Adipose tissue (tissue), 3 donors: ENCODE data around the gene RPP21. TPM values are rescaled to one million over a fixed set of nuclear protein-coding genes. Genes with fewer than 3 reads are reported as not detected.
"Not testable (repeated sequence)": the region's sequence is repeated elsewhere in the genome, so short reads cannot be mapped to it uniquely, and the experiment has no call there.

ENCODE experiments used
- H3K27ac ChIP-seq: one replicate; pipeline ENCODE4 v1.5.1; 2013; ENCODE audit warnings: low read depth, low read length
- WGBS, 3 donors: extraction: QIAGEN DNeasy Blood & Tissue Kit; methylation state at CpG; one replicate each; pipeline ENCODE4 v1.1.7; 2013; 5-methylcytosine and 5-hydroxymethylcytosine counted together
- polyA plus RNA-seq, 3 donors: library from polyadenylated mRNA; stranded (reverse); fragments of 200-250 nt; gene quantifications; one replicate each; pipeline ENCODE4 v1.2.3, GENCODE V29; 2013
- donor health status: healthy with polysubstance abuse.
- donor health status: Bipolar disorder and iron deficiency.
- donor health status: healthy.

Gene RPP21
- polyA plus RNA-seq, 3 donors = 64.3 to 86.6 (median 72.7) TPM

GRCh38 chr6:30359276-30359675, 14.3 kb downstream of the RPP21 start:
- H3K27ac ChIP-seq = no peak overlapping the region
- WGBS, 3 donors = 55 to 68% (median 58%) methylated on average over 5 of the region's 5 CpGs

DNA sequence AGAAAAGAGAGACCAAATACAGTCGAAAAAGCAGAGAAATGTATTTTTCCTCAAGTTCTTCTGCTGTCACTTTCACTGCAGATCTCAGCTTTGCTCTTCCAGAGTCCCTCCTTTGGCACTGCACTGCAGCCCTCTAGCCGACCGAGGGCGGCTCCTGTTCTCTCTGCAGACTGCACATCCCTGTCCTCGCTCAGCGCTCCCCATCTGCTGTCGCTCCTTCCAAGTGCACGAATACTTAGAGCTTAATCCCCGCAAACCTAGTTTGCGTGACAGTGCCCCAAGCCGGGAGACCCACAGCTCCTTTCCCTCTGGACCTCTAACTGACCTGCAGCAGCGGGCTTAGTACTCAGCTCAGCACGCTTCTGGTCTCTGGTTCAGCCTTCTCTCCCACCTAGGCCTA, 15.2 kb downstream of the RPP21 start:
- 49 to 50% (median 50%) methylated on average over 13 of the region's 13 CpGs for WGBS, 3 donors
- H3K27ac ChIP-seq = no peak overlapping the region

GRCh38 chr6:30361661-30362060, 16.7 kb downstream of the RPP21 start:
- WGBS, 3 donors = 66 to 87% (median 86%) methylated on average over 2 of the region's 2 CpGs
- no peak overlapping the region for H3K27ac ChIP-seq

DNA sequence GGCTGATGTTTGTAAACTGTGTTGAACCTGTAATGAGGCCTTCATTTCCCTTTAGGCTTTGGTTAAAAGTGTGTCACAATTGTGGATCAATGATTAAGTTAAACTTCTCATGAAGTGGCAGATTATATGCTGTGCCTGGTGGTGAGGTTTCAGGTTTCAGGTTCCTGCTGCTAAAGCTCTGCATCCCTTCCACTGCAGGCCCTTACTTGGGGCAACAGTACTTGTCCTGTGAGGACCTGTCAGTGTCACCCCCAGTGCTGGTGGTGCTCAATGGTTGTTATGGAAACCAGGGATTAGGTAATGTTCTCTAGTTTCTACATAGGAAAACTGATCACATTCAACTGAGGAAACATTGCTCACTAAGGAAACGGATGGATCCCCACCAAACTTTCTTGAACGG, 18.5 kb downstream of the RPP21 start:
- 65 to 85% (median 67%) methylated on average over 2 of the region's 2 CpGs for WGBS, 3 donors

GRCh38 chr6:30364591-30364990, 19.6 kb downstream of the RPP21 start:
- 75 to 88% (median 85%) methylated on average over 2 of the region's 2 CpGs for WGBS, 3 donors
- no peak overlapping the region for H3K27ac ChIP-seq

More for the DNA sequence above, 18.5 kb downstream of the RPP21 start:
- H3K27ac ChIP-seq = no peak overlapping the region

DNA sequence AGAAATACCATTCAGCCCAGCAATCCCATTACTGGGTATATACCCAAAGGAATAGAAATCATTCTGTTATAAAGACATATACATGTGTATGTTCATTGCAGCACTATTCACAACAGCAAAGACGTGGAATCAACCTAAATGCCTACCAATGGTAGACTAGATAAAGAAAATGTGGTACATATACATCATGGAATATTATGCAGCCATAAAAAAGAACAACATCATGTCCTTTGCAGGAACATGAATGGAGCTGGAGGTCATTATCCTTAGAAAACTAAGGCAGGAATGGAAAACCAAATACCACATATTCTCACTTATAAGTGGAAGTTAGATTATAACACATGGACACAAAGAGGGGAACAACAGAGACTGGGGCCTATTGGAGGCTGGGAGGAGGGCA, 24.3 kb downstream of the RPP21 start:
- 19 to 44% (median 33%) methylated on average over 1 of the region's 1 CpG for WGBS, 3 donors
- H3K27ac ChIP-seq = not testable (repeated sequence)

DNA sequence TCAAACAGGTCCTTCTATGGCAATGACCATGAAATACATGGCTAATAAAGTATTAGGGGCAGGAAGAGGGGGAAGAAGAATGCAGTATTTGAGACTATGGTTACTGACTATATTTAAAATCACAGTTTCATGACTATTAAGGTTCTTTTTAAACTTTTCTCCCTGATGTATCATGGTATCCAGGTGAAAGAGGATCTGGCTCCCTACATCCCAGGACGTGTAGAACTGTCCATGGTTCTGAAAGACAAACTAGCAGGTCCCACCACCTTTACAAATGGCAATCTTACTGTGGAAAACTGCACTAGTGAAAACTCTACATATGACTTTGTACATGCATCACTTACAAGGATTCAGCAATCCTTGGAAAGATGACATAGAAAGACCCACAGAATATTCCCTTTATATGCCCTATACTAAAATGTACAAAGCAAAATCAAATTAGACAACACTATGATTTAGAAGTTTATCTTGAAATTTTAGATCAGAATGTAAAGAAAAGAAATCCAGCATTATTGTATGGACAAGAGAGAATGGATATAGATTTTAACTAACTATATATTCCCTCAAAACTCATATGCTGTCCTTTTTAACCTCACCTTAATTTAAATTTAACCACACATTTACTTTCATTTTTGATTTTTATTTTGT, 33.5 kb downstream of the RPP21 start:
- whole genome bisulfite sequencing, 3 donors = 0 to 3% (median 2%) methylated on average over 1 of the region's 1 CpG
- no peak overlapping the region for H3K27ac ChIP-seq

DNA sequence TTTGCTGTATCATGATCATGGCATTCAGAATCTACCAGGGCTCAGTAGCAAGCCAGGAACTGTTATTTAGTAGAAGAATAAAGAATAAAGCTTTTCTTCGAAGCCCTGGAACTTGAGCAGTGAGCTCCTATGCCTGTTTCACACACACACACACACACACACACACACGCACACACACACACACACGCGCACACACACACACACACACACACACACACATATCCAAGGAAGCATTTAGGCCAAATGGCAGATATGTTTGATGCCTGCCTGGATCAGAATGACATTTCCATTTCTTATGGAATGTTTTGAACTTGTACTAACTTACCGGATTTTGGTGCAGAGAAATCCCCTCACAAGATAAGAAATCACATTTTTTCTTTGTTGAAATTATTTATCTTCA, 35.5 kb downstream of the RPP21 start:
- WGBS, 3 donors = 46 to 73% (median 67%) methylated on average over 3 to 5 of the region's 5 CpGs

GRCh38 chr6:30386166-30386565, 41.2 kb downstream of the RPP21 start:
- WGBS, 3 donors = 35 to 46% (median 39%) methylated on average over 3 of the region's 3 CpGs
- H3K27ac ChIP-seq = no peak overlapping the region

More for the DNA sequence above, 35.5 kb downstream of the RPP21 start:
- no peak overlapping the region for H3K27ac ChIP-seq

DNA sequence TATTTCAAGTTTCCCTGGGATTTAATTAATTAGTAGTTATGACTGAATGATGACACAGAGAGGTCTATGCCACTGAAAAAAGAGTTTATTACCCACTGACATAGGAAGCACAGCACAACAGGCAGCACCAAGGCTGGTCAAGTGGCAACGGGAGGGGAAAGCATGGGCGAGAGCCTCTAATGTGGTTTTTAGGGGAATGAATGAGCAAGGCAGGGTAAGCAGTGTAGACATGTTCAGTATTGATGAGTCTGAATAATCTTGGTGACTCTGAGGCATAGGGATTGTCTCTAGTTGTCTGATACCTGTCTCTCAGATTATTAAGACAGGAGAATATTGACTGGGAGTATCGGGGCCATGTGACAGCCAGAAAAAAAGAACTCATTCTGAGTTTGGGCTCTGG, 46.3 kb downstream of the RPP21 start:
- WGBS, 3 donors = 59 to 60% (median 60%) methylated on average over 3 of the region's 3 CpGs

DNA sequence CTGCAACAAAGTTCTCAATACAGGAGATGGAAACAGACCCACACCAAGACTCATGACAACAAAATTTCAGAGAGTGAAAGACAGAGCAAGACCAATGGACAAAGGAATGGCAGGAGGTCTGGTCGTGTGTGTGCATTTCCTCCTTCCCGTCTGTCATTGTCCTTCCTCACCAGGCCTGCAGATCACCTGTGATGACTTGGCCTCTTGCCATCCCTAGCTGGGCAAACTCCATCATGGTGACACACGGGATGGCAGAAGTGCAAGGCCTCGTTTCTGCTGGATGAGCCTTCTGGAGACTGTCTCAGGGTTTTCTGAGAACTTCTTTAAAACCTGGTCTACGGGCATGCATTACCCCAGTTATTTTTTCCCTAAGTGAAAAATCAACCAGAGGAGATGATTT, 49.2 kb downstream of the RPP21 start:
- WGBS, 3 donors = 20 to 45% (median 34%) methylated on average over 5 of the region's 5 CpGs
- H3K27ac ChIP-seq = no peak overlapping the region

More for the DNA sequence above, 46.3 kb downstream of the RPP21 start:
- no peak overlapping the region for H3K27ac ChIP-seq

Other genes with a start within 250 kb of the RPP21 start
- 1 to 10 TPM in 1 of 3 donors, under 1 TPM in 1, not detected in 1; 0.21 to 1.2 TPM for gene TRIM31, start 232.1 kb upstream of the RPP21 start, polyA plus RNA-seq
- gene TRIM40, start 209.0 kb upstream of the RPP21 start, polyA plus RNA-seq = not detected
- gene TRIM10, start 183.9 kb upstream of the RPP21 start, polyA plus RNA-seq = not detected
- gene TRIM15, start 181.6 kb upstream of the RPP21 start, polyA plus RNA-seq = not detected
- 10 to 100 TPM; 12.9 to 30.8 (median 22.6) TPM for gene TRIM26, start 131.8 kb upstream of the RPP21 start, polyA plus RNA-seq
- gene TRIM39, start 18.2 kb upstream of the RPP21 start, polyA plus RNA-seq = 1 to 10 TPM; 7.2 to 9.6 (median 9.5) TPM
- 100 to 1,000 TPM; 197 to 466 (median 363) TPM for gene HLA-E, start 144.4 kb downstream of the RPP21 start, polyA plus RNA-seq
- gene GNL1, start 211.3 kb downstream of the RPP21 start, polyA plus RNA-seq = 10 to 100 TPM; 38.2 to 84.1 (median 47.2) TPM
- 1 to 10 TPM; 4.0 to 6.2 (median 5.3) TPM for gene PRR3, start 212.1 kb downstream of the RPP21 start, polyA plus RNA-seq
- gene ABCF1, start 226.3 kb downstream of the RPP21 start, polyA plus RNA-seq = 10 to 100 TPM; 18.3 to 46.5 (median 24.6) TPM